Type B pancreatic cell (in vitro differentiated cells): ENCODE results near the gene PID1. TPM values are rescaled to one million over a fixed set of nuclear protein-coding genes. Genes with fewer than 3 reads are reported as not detected.

Source experiments
- DNase-seq: peaks from one replicate; pipeline ENCODE4 v3.0.0; 2021; ENCODE audit warnings: mixed read lengths; ENCODE audit not compliant: unreplicated experiment; ENCODE audit errors: extremely low spot score
- H3K27ac Mint-ChIP-seq: 2 replicates; pipeline ENCODE4 v1.8.0; 2021; ENCODE audit warnings: mild to moderate bottlenecking, mixed read lengths
- H3K27me3 Mint-ChIP-seq: 2 replicates; pipeline ENCODE4 v1.8.0; 2021; ENCODE audit warnings: mixed read lengths
- H3K36me3 Mint-ChIP-seq: 2 replicates; pipeline ENCODE4 v1.8.0; 2021; ENCODE audit warnings: mixed read lengths
- H3K4me1 Mint-ChIP-seq: one replicate; pipeline ENCODE4 v1.8.0; 2021; ENCODE audit warnings: mixed read lengths; ENCODE audit not compliant: unreplicated experiment
- H3K4me3 Mint-ChIP-seq: 2 replicates; pipeline ENCODE4 v1.8.0; 2021; ENCODE audit warnings: mild to moderate bottlenecking, mixed read lengths
- H3K9me3 Mint-ChIP-seq: 2 replicates; pipeline ENCODE4 v1.8.0; 2021; ENCODE audit warnings: mixed read lengths
- CTCF ChIP-seq: fragments of 200-600 bp; sonication (generic); conservative IDR thresholded peaks from 2 replicates; pipeline ENCODE4 v1.5.0; 2021; ENCODE audit warnings: antibody characterized with exemption, mild to moderate bottlenecking
- total RNA-seq: library from RNA; stranded (reverse); gene quantifications from 2 replicates; pipeline ENCODE4 v1.2.1, GENCODE V29; 2021; ENCODE audit warnings: low replicate concordance

PID1 gene
- total RNA-seq, 1 donor from 2014 or later = 0.92 TPM

DNA sequence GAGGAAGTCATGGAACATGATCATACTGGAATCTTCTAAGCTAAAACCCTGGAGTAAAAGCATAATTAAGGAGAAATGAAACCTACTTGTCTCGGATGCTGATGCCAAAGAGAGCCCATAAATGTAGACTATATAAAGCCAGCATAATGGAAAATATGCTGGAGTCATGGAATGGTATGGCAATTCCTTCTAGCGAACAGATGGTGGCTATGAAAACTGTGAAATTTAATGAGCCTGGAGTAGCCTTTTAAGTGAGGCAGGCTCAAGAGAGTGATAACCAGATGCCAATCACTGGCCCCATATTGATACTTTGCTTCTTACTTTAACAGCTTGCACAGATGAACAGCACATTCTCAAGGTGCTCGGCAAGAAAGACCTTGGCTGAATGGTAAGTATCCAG is 206.3 kb downstream of the PID1 start:
- Mint-ChIP-seq H3K27ac (no peak overlapping the region), H3K27me3 (no peaks in the 10 kb centered on the region), H3K9me3 (no peaks in the 10 kb centered on the region), H3K4me3 (no peak overlapping the region), H3K36me3 (no peaks in the 10 kb centered on the region), H3K4me1 (no peaks in the 10 kb centered on the region)
- TF ChIP-seq CTCF = no peak
- DNase-seq = no peak

- H3K27me3 Mint-ChIP-seq = no peaks in the 10 kb centered on the region
- H3K4me3 Mint-ChIP-seq = no peak overlapping the region
- TF ChIP-seq CTCF = no peak
- H3K27ac Mint-ChIP-seq = no peak overlapping the region
- no peaks in the 10 kb centered on the region for H3K9me3 Mint-ChIP-seq
- H3K36me3 Mint-ChIP-seq = no peaks in the 10 kb centered on the region
- no peak for DNase-seq
- H3K4me1 Mint-ChIP-seq = no peaks in the 10 kb centered on the region
Observed at GRCh38 chr2:229060147-229060546, 210.9 kb downstream of the PID1 start.

GRCh38 chr2:229059331-229060033 is 211.6 kb downstream of the PID1 start:
- Mint-ChIP-seq H3K27ac (no peak overlapping the region), H3K9me3 (no peaks in the 10 kb centered on the region), H3K36me3 (no peaks in the 10 kb centered on the region), H3K4me1 (no peaks in the 10 kb centered on the region), H3K4me3 (no peak overlapping the region), H3K27me3 (no peaks in the 10 kb centered on the region)
- TF ChIP-seq CTCF = no peak
- no peak for DNase-seq

GRCh38 chr2:229057976-229058553 is 213.0 kb downstream of the PID1 start:
- Mint-ChIP-seq H3K36me3 (no peaks in the 10 kb centered on the region), H3K9me3 (no peaks in the 10 kb centered on the region), H3K4me3 (no peak overlapping the region), H3K4me1 (no peaks in the 10 kb centered on the region), H3K27ac (no peak overlapping the region), H3K27me3 (no peaks in the 10 kb centered on the region)
- DNase-seq = no peak
- no peak for TF ChIP-seq CTCF

DNA sequence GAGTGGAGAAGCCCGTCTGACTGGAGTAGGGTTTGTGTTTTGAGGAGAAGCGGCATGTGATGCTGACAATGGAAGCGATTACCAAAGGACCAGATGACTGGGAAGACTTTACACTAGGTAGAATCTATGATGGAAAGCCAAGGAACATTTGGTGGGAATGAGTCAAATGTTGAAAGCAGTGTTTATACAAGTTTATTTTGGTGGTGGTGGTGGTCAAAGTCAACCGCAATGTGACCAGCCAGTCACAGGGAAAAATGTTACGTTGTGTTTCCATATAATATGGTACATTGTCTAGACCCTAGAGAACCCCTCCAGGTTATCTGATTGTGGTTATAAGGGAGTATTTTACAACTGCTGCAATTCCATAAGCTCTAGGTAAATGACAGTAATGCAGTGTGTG is 216.8 kb downstream of the PID1 start:
- Mint-ChIP-seq H3K9me3 (no peaks in the 10 kb centered on the region), H3K36me3 (no peaks in the 10 kb centered on the region), H3K4me1 (peaks cover 8% of the 10 kb centered on the region), H3K4me3 (no peak overlapping the region), H3K27me3 (no peaks in the 10 kb centered on the region), H3K27ac (no peak overlapping the region)
- no peak for DNase-seq
- no peak for TF ChIP-seq CTCF
